NCI-H1105 treated with DMSO at 0.1 percent for 48 hours (cell line): ENCODE data around the gene AMBN.

ENCODE experiments used
- DNase-seq: peaks from one replicate; lab custom pipeline; 2025; lab: John Stamatoyannopoulos, UW

AMBN gene

GRCh38 chr4:70591955-70592582 is at the start of gene AMBN:
AMBN (plus strand) TSS chr4:70592256; CDS start chr4:70592359, 103 bp downstream.
- DNase-seq: no peak

GRCh38 chr4:70544279-70544868 is 47.7 kb upstream of the AMBN start:
- DNase-seq: no peak

- no peak for DNase-seq
These were observed 35.2 kb upstream of the AMBN start for GRCh38 chr4:70556856-70557255.

GRCh38 chr4:70559211-70559830 is 32.7 kb upstream of the AMBN start:
- peak; percentile 19 for DNase-seq

- no peak for DNase-seq
These were observed 32.1 kb upstream of the AMBN start for GRCh38 chr4:70559924-70560323.

- no peak for DNase-seq
These were observed 28.0 kb upstream of the AMBN start for GRCh38 chr4:70564033-70564432.

GRCh38 chr4:70570796-70571195 is 21.3 kb upstream of the AMBN start:
- DNase-seq: no peak

GRCh38 chr4:70571772-70572171 is 20.3 kb upstream of the AMBN start:
- no peak for DNase-seq

GRCh38 chr4:70575964-70576363 is 16.1 kb upstream of the AMBN start:
- no peak for DNase-seq

- DNase-seq: no peak
These were observed 14.7 kb upstream of the AMBN start for GRCh38 chr4:70577220-70577927.

GRCh38 chr4:70581980-70582379 is 10.1 kb upstream of the AMBN start:
- no peak for DNase-seq

GRCh38 chr4:70583952-70584834 is 7.9 kb upstream of the AMBN start:
- DNase-seq: peak; percentile 89

- no peak for DNase-seq
These were observed 5.2 kb upstream of the AMBN start for GRCh38 chr4:70586841-70587240.

GRCh38 chr4:70589785-70590184 is 2.3 kb upstream of the AMBN start:
- DNase-seq: no peak

GRCh38 chr4:70594196-70594595 is 2.1 kb downstream of the AMBN start:
- no peak for DNase-seq

- DNase-seq: no peak
These were observed 8.2 kb downstream of the AMBN start for GRCh38 chr4:70600305-70600704.

GRCh38 chr4:70600977-70601376 is 8.9 kb downstream of the AMBN start:
- no peak for DNase-seq

GRCh38 chr4:70601422-70602039 is 9.5 kb downstream of the AMBN start:
- DNase-seq: peak; percentile 63

GRCh38 chr4:70603856-70604255 is 11.8 kb downstream of the AMBN start:
- no peak for DNase-seq

- DNase-seq: no peak
These were observed 14.4 kb downstream of the AMBN start for GRCh38 chr4:70606459-70606858.

- DNase-seq: no peak
These were observed 15.3 kb downstream of the AMBN start for GRCh38 chr4:70607334-70607853.
